ENCODE data around the gene RRAS.

DNA sequence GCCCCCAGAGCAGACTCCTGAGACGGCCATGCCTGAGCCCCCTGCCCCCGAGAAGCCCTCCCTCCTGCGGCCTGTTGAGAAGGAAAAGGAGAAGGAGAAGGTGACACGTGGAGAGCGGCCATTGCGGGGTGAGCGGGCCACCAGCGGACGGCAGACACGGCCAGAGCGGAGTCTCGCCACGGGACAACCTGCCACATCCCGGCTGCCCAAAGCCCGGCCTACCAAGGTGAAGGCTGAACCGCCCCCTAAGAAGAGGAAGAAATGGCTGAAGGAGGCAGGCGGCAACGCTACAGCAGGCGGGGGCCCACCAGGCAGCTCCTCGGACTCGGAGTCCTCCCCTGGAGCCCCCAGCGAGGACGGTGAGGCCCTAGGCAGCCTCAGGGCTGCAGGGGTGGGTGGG lies 24.1 kb downstream of the RRAS start:
- TF ChIP-seq, protein P1, sequence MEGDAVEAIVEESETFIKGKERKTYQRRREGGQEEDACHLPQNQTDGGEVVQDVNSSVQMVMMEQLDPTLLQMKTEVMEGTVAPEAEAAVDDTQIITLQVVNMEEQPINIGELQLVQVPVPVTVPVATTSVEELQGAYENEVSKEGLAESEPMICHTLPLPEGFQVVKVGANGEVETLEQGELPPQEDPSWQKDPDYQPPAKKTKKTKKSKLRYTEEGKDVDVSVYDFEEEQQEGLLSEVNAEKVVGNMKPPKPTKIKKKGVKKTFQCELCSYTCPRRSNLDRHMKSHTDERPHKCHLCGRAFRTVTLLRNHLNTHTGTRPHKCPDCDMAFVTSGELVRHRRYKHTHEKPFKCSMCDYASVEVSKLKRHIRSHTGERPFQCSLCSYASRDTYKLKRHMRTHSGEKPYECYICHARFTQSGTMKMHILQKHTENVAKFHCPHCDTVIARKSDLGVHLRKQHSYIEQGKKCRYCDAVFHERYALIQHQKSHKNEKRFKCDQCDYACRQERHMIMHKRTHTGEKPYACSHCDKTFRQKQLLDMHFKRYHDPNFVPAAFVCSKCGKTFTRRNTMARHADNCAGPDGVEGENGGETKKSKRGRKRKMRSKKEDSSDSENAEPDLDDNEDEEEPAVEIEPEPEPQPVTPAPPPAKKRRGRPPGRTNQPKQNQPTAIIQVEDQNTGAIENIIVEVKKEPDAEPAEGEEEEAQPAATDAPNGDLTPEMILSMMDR (IDR thresholded peaks at IDR 0.05): no peak
- TF ChIP-seq EP300 (IDR thresholded peaks at IDR 0.05) (no peak), POLR2A (IDR thresholded peaks at IDR 0.05) (no peak)

Measured in upper lobe of left lung (tissue), 4 donors.